Progenitor cell of endocrine pancreas (in vitro differentiated cells): Measurements from ENCODE around the gene SLCO1A2. TPM values are rescaled to one million over a fixed set of nuclear protein-coding genes. Genes with fewer than 3 reads are reported as not detected.
"Not testable (repeated sequence)": the region's sequence is repeated elsewhere in the genome, so short reads cannot be mapped to it uniquely, and the experiment has no call there.

Experiments used
- DNase-seq: peaks from one replicate; pipeline ENCODE4 v3.0.0; 2021; ENCODE audit warnings: low spot score; ENCODE audit not compliant: unreplicated experiment
- H3K27ac Mint-ChIP-seq: 2 replicates; pipeline ENCODE4 v1.8.0; 2021; ENCODE audit warnings: mild to moderate bottlenecking, moderate library complexity, mixed read lengths
- H3K27me3 Mint-ChIP-seq: 2 replicates; pipeline ENCODE4 v1.8.0; 2021; ENCODE audit warnings: mixed read lengths
- H3K36me3 Mint-ChIP-seq: 2 replicates; pipeline ENCODE4 v1.8.0; 2022; ENCODE audit warnings: mixed read lengths; ENCODE audit not compliant: insufficient read depth
- H3K4me1 Mint-ChIP-seq: 2 replicates; pipeline ENCODE4 v1.8.0; 2021; ENCODE audit warnings: low read depth, mixed read lengths
- H3K4me3 Mint-ChIP-seq: 2 replicates; pipeline ENCODE4 v1.8.0; 2021; ENCODE audit warnings: low read depth, mild to moderate bottlenecking, moderate library complexity, mixed read lengths
- H3K9me3 Mint-ChIP-seq: 2 replicates; pipeline ENCODE4 v1.8.0; 2021; ENCODE audit warnings: low read depth, mixed read lengths
- CTCF ChIP-seq: fragments of 200-600 bp; sonication (generic); IDR thresholded peaks from one replicate; pipeline ENCODE4 v1.5.0; 2021; ENCODE audit warnings: antibody characterized with exemption, mild to moderate bottlenecking; ENCODE audit not compliant: unreplicated experiment
- total RNA-seq: library from RNA; stranded (reverse); gene quantifications from 2 replicates; pipeline ENCODE4 v1.2.1, GENCODE V29; 2021

The SLCO1A2 gene
- total RNA-seq, 1 donor from 2014 or later: 14.1 TPM

GRCh38 chr12:21370845-21371449 lies 36.2 kb upstream of the SLCO1A2 start:
- H3K27ac Mint-ChIP-seq: no peak overlapping the region
- TF ChIP-seq CTCF: no peak
- peaks cover 33% of the 10 kb centered on the region for H3K27me3 Mint-ChIP-seq
- H3K9me3 Mint-ChIP-seq: no peaks in the 10 kb centered on the region
- H3K36me3 Mint-ChIP-seq: no peaks in the 10 kb centered on the region
- H3K4me3 Mint-ChIP-seq: no peak overlapping the region
- no peak for DNase-seq
- peaks cover 3% of the 10 kb centered on the region for H3K4me1 Mint-ChIP-seq

- no peak for DNase-seq
- H3K27me3 Mint-ChIP-seq: peaks cover 28% of the 10 kb centered on the region
- H3K9me3 Mint-ChIP-seq: peaks cover 5% of the 10 kb centered on the region
- H3K27ac Mint-ChIP-seq: no peak overlapping the region
- no peak for TF ChIP-seq CTCF
- H3K36me3 Mint-ChIP-seq: peaks cover 3% of the 10 kb centered on the region
- H3K4me3 Mint-ChIP-seq: no peak overlapping the region
- H3K4me1 Mint-ChIP-seq: no peaks in the 10 kb centered on the region
Observed at GRCh38 chr12:21369141-21369980, 34.6 kb upstream of the SLCO1A2 start.

DNA sequence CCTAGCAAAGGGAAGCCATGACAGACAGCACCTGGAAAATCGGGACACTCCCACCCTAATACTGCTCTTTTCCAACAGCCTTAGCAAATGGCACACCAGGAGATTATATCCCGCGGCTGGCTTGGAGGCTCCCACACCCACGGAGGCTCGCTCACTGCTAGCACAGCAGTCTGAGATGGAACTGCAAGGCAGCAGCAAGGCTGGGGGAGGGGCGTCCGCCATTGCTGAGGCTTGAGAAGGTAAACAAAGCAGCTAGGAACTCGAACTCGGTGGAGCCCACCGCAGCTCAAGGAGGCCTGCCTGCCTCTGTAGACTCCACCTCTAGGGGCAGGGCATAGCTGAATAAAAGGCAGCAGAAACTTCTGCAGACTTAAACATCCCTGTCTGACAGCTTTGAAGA lies 25.9 kb upstream of the SLCO1A2 start:
- H3K4me1 Mint-ChIP-seq, H3K27me3 Mint-ChIP-seq, H3K27ac Mint-ChIP-seq, H3K36me3 Mint-ChIP-seq, DNase-seq, H3K4me3 Mint-ChIP-seq: not testable (repeated sequence)
- H3K9me3 Mint-ChIP-seq: peaks cover 25% of the 10 kb centered on the region

DNA sequence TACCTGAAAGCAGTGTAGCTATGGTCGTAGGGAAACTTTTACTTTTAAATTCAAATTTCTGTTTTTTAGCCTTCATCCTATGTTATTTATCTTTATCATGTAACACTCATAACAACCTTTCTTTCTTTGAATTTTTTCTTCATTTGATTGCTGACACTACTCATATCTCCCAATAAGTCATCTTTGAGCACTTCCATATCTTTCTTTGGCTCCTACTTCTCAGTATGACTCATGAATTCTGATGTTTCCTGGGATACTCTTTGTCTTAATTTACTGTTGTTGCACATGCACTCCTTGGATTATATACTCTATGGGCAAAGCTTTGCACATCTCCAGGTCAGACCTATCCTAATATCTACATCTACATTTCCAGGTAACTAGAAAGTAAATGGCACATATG lies 19.9 kb upstream of the SLCO1A2 start:
- H3K36me3 Mint-ChIP-seq: no peaks in the 10 kb centered on the region
- H3K27ac Mint-ChIP-seq: no peak overlapping the region
- no peak for TF ChIP-seq CTCF
- no peaks in the 10 kb centered on the region for H3K27me3 Mint-ChIP-seq
- H3K9me3 Mint-ChIP-seq: no peaks in the 10 kb centered on the region
- H3K4me3 Mint-ChIP-seq: no peak overlapping the region
- peaks cover 8% of the 10 kb centered on the region for H3K4me1 Mint-ChIP-seq
- no peak for DNase-seq

DNA sequence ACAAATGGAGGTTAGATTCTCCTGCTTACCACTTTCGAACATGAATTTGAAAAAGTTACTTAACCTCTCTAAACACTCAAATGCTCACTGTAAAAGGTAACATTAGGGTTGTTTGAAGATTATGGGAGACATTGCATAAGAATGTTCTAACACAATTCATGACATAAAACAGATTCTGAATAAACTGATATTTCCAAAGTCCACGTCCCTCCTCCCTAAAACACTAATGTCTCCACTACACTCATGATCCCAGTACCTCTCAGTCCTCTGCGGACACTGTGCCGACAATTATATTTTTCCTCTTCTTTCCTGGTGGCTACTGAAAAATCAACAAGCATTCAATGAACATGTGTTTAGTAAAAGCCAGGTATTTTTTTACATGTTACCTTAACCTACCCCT lies 19.2 kb upstream of the SLCO1A2 start:
- H3K4me3 Mint-ChIP-seq: no peak overlapping the region
- TF ChIP-seq CTCF: no peak
- H3K27ac Mint-ChIP-seq: no peak overlapping the region
- peaks cover 9% of the 10 kb centered on the region for H3K4me1 Mint-ChIP-seq
- H3K9me3 Mint-ChIP-seq: no peaks in the 10 kb centered on the region
- H3K36me3 Mint-ChIP-seq: no peaks in the 10 kb centered on the region
- DNase-seq: no peak
- no peaks in the 10 kb centered on the region for H3K27me3 Mint-ChIP-seq
